Gastroesophageal sphincter (tissue), 4 donors: Measurements from ENCODE around the gene FPR3. TPM values are rescaled to one million over a fixed set of nuclear protein-coding genes. Genes with fewer than 3 reads are reported as not detected.
A peak's percentile ranks its signal among the peaks of the same experiment; 100 is the strongest.

ENCODE experiments used
- ATAC-seq: fragments of 150-250 bp; one replicate; pipeline ENCODE4 v1.9.1; 2016; ENCODE audit warnings: mild to moderate bottlenecking, moderate library complexity
- H3K27ac ChIP-seq, 4 donors: fragments of 200-600 bp; sonication (generic) in 3 of 4; 1 replicate in 3 of 4; 2 replicates in 1 of 4; pipeline ENCODE4 v1.5.1; 2016 to 2019
- H3K27me3 ChIP-seq: fragments of 200-600 bp; sonication (generic); one replicate; pipeline ENCODE4 v1.5.1; 2019
- H3K36me3 ChIP-seq, 2 donors: fragments of 200-600 bp; sonication (generic); one replicate each; pipeline ENCODE4 v1.5.1; 2019; ENCODE audit warnings: control low read depth in 1 of 2
- H3K4me1 ChIP-seq, 3 donors: fragments of 200-600 bp; sonication (generic); 1 replicate in 2 of 3; 2 replicates in 1 of 3; pipeline ENCODE4 v1.5.1; 2016 to 2019; ENCODE audit warnings: control low read depth in 2 of 3
- H3K4me3 ChIP-seq, 2 donors: fragments of 200-600 bp; sonication (generic); one replicate each; pipeline ENCODE4 v1.5.1; 2019; ENCODE audit warnings: mild to moderate bottlenecking in 1 of 2, moderate library complexity in 1 of 2
- H3K9me3 ChIP-seq, 3 donors: fragments of 200-600 bp; sonication (generic); one replicate each; pipeline ENCODE4 v1.5.1; 2017 to 2019; ENCODE audit warnings: control low read depth in 2 of 3
- CTCF ChIP-seq, 4 experiments: fragments of 200-600 bp in 2 of 4; fragments of 450-650 bp in 2 of 4; sonication (generic) in 1 of 4; IDR thresholded peaks; one replicate each; pipeline ENCODE4 v1.5.1; 2017 to 2019; ENCODE audit warnings: antibody characterized with exemption in 4 of 4, mild to moderate bottlenecking in 2 of 4, moderate library complexity in 2 of 4
- EP300 ChIP-seq: sonication (generic); formaldehyde crosslinking; IDR thresholded peaks from one replicate; pipeline ENCODE4 v1.6.1; 2017; ENCODE audit warnings: antibody characterized with exemption, mild to moderate bottlenecking
- POLR2A ChIP-seq, 2 donors: fragments of 450-650 bp; IDR thresholded peaks; one replicate each; pipeline ENCODE4 v1.6.1; 2017; ENCODE audit warnings: antibody characterized with exemption in 2 of 2, mild to moderate bottlenecking in 2 of 2, moderate library complexity in 1 of 2
- POLR2AphosphoS5 ChIP-seq: sonication (generic); formaldehyde crosslinking; IDR thresholded peaks from one replicate; pipeline ENCODE4 v1.6.1; 2017; ENCODE audit warnings: antibody characterized with exemption
- WGBS, 2 donors: methylation state at CpG; one replicate each; pipeline ENCODE4 v1.1.5; 2018; ENCODE audit warnings: low coverage in 1 of 2; 5-methylcytosine and 5-hydroxymethylcytosine counted together
- total RNA-seq, 4 donors: library from RNA; depleted of rRNA; stranded (reverse); fragments of >200 nt; gene quantifications; one replicate each; pipeline ENCODE4 v1.1.0, GENCODE V29; 2016

The FPR3 gene
- 10 to 100 TPM in 1 of 4 donors, 1 to 10 TPM in 3; 1.9 to 16.2 (median 6.0) TPM for total RNA-seq

- no peak for ATAC-seq
- Histone ChIP-seq H3K27me3 (peaks cover 17% of the 10 kb centered on the region), H3K9me3 (peaks cover 0 to 5% (median 0%) of the 10 kb centered on the region in 3 donors), H3K4me3 (peak within 1 kb of the TSS in 1 of 2 donors; percentile 24), H3K36me3 (no peaks in the 10 kb centered on the region), H3K4me1 (peaks cover 0 to 15% (median 0%) of the 10 kb centered on the region in 3 donors), H3K27ac (no peak within 1 kb of the TSS)
- WGBS, 2 donors: 54 to 60% methylated on average over 2 of the region's 2 CpGs
- TF ChIP-seq EP300 (no peak), CTCF (IDR thresholded peaks at IDR 0.05) (no peak), POLR2A (IDR thresholded peaks at IDR 0.05) (no peak), POLR2AphosphoS5 (no peak)
These were observed at the start of gene FPR3 for GRCh38 chr19:51794885-51795490. Gene FPR3 (plus strand): TSS chr19:51795157. CDS start chr19:51823749, 28,592 bp downstream.

- Histone ChIP-seq H3K4me1 (no peaks in the 10 kb centered on the region), H3K27me3 (peaks cover 34% of the 10 kb centered on the region), H3K4me3 (no peak overlapping the region), H3K36me3 (no peaks in the 10 kb centered on the region), H3K9me3 (no peaks in the 10 kb centered on the region), H3K27ac (no peak overlapping the region)
- TF ChIP-seq POLR2AphosphoS5 (no peak), CTCF (IDR thresholded peaks at IDR 0.05) (no peak), EP300 (no peak), POLR2A (IDR thresholded peaks at IDR 0.05) (no peak)
- WGBS, 2 donors: 66% methylated on average over 7 of the region's 7 CpGs; no CpG with 5 or more reads in 1 of the 2 donors
- no peak for ATAC-seq
These were observed 48.2 kb upstream of the FPR3 start for GRCh38 chr19:51746731-51747130.

GRCh38 chr19:51749979-51750378, 45.0 kb upstream of the FPR3 start:
- no peak for TF ChIP-seq EP300
- no peak for TF ChIP-seq CTCF (IDR thresholded peaks at IDR 0.05)
- TF ChIP-seq POLR2AphosphoS5: no peak
- no peak for TF ChIP-seq POLR2A (IDR thresholded peaks at IDR 0.05)
- Histone ChIP-seq H3K4me1 (no peaks in the 10 kb centered on the region), H3K4me3 (no peak overlapping the region), H3K27ac (no peak overlapping the region), H3K27me3 (peaks cover 31% of the 10 kb centered on the region), H3K9me3 (no peaks in the 10 kb centered on the region), H3K36me3 (no peaks in the 10 kb centered on the region)
- 50 to 100% methylated on average over 1 to 4 of the region's 4 CpGs for WGBS, 2 donors
- ATAC-seq: no peak

GRCh38 chr19:51750400-51751094, 44.4 kb upstream of the FPR3 start:
- Histone ChIP-seq H3K4me1 (no peaks in the 10 kb centered on the region), H3K4me3 (no peak overlapping the region), H3K27ac (no peak overlapping the region), H3K27me3 (peaks cover 36% of the 10 kb centered on the region), H3K9me3 (no peaks in the 10 kb centered on the region), H3K36me3 (no peaks in the 10 kb centered on the region)
- TF ChIP-seq POLR2AphosphoS5 (no peak), POLR2A (IDR thresholded peaks at IDR 0.05) (no peak), EP300 (no peak), CTCF (IDR thresholded peaks at IDR 0.05) (no peak)
- no peak for ATAC-seq
- 63 to 64% methylated on average over 4 of the region's 7 CpGs for WGBS, 2 donors

GRCh38 chr19:51751655-51752054, 43.3 kb upstream of the FPR3 start, which contains the start of gene FPR1:
Gene FPR1 (minus strand): TSS chr19:51751878. CDS start chr19:51746994, 4,884 bp downstream.
- Histone ChIP-seq H3K27me3 (peaks cover 38% of the 10 kb centered on the region), H3K9me3 (no peaks in the 10 kb centered on the region), H3K27ac (no peak within 1 kb of the TSS), H3K4me1 (no peaks in the 10 kb centered on the region), H3K36me3 (no peaks in the 10 kb centered on the region), H3K4me3 (no peak within 1 kb of the TSS)
- 53% methylated on average over 2 of the region's 2 CpGs; no CpG with 5 or more reads in 1 of the 2 donors for WGBS, 2 donors
- peak; percentile 57 for ATAC-seq
- TF ChIP-seq EP300 (no peak), CTCF (IDR thresholded peaks at IDR 0.05) (no peak), POLR2A (IDR thresholded peaks at IDR 0.05) (no peak), POLR2AphosphoS5 (no peak)
